ENCODE data around the gene TMEM186. TPM values are rescaled to one million over a fixed set of nuclear protein-coding genes. Genes with fewer than 3 reads are reported as not detected.
"Not testable (repeated sequence)": the region's sequence is repeated elsewhere in the genome, so short reads cannot be mapped to it uniquely, and the experiment has no call there.

Gene TMEM186
- total RNA-seq, 2 experiments from 2014 or later = 14.0 to 16.1 TPM

DNA sequence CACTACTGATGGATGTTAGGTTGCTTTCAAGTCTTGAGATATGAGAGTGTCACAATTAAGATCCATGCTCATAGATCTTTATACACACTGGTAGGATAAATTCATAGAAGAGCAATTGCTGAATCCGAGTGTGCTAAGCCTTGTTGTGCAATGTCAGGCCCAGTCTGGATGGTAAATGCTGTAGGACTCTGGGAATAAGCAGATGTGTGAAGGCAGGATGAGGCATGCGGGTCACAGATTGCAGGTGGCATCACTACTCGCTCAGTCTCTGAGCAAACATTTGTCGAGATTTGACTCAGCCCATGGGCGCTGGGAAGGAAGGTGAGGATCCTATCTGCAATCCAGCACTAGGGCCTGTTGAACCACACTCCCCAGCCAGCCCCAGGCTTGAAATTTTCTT lies 40.7 kb downstream of the TMEM186 start:
- Mint-ChIP-seq H3K4me3 (no peak overlapping the region), H3K27me3 (no peaks in the 10 kb centered on the region), H3K4me1 (no peaks in the 10 kb centered on the region), H3K36me3 (no peaks in the 10 kb centered on the region), H3K27ac (no peak overlapping the region), H3K9me3 (ENCODE audit: low read depth) (no peaks in the 10 kb centered on the region)
- CTCF ChIA-PET = no interaction called here
- ATAC-seq (no peak), DNase-seq (no peak)

DNA sequence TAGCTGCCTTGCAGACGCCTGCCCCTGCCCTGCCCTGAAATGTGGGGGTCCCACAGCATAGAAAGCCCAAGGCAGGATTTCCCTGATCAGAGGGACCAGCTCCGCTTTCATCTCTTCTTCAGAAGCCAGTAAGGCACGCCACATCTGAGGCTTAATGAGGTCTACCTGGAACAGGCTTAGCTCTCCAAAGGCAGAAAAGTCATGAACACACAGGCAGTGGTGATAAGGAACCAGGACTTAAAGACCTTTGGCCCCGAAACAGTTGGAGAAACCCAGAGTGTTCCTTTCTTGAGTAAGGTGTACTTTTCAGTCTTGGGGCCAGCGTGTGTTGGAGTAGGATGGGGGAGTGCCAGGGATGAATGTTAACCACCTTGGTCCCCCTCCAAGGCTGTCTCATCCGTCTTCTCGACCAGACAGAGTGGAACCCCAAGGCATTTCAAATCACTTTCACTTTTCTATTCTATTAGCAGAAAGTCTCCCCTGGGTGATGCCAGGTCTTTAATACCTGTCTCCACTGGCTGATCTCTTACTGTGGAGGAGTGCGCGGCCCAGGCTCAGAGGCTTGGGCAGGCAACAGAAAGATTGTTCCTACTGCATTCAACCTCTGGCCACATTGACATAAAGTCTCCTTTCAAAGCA lies 43.9 kb downstream of the TMEM186 start:
- no peak for DNase-seq
- no peak overlapping the region for H3K27ac Mint-ChIP-seq
- ATAC-seq = no peak
- no peak overlapping the region for H3K4me3 Mint-ChIP-seq
- CTCF ChIA-PET = no interaction called here
- no peaks in the 10 kb centered on the region for H3K36me3 Mint-ChIP-seq
- no peaks in the 10 kb centered on the region for H3K4me1 Mint-ChIP-seq
- H3K27me3 Mint-ChIP-seq = no peaks in the 10 kb centered on the region
- H3K9me3 Mint-ChIP-seq (ENCODE audit: low read depth) = no peaks in the 10 kb centered on the region

DNA sequence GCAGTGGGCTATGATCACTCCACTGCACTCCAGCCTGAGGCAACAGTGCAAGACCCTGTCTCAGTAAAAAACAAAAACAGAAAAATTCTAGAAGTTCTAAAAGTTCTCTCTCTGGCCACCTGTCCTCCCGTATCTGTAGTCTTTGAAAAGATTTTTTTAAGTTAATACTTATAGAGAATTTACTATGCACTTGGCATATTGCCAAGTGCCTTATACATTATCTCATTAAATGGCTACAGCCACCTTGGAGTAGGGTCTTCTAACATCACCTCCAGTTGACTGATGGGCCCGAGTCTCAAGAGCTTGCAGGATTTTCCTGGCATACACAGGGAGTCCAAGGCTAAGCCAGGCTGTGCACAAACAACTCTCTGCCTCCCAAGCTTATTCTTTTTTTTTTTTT lies 44.7 kb downstream of the TMEM186 start:
- Mint-ChIP-seq H3K27ac (no peak overlapping the region), H3K4me1 (no peaks in the 10 kb centered on the region), H3K4me3 (no peak overlapping the region), H3K9me3 (ENCODE audit: low read depth) (no peaks in the 10 kb centered on the region), H3K36me3 (no peaks in the 10 kb centered on the region), H3K27me3 (no peaks in the 10 kb centered on the region)
- no peak for ATAC-seq
- CTCF ChIA-PET = no interaction called here
- no peak for DNase-seq

GRCh38 chr16:8751481-8752311 lies 45.7 kb downstream of the TMEM186 start:
- Mint-ChIP-seq H3K27me3 (no peaks in the 10 kb centered on the region), H3K4me1 (no peaks in the 10 kb centered on the region), H3K27ac (no peak overlapping the region), H3K36me3 (no peaks in the 10 kb centered on the region), H3K4me3 (no peak overlapping the region), H3K9me3 (ENCODE audit: low read depth) (no peaks in the 10 kb centered on the region)
- ATAC-seq = no peak
- CTCF ChIA-PET = interaction anchor here (0.7 kb wide), 1 partner anchor 9 kb away, joined by 4 read pairs; no protein-coding TSS in a partner anchor
- no peak for DNase-seq

- DNase-seq; H3K4me3 Mint-ChIP-seq; CTCF ChIA-PET; H3K36me3 Mint-ChIP-seq; ATAC-seq; H3K9me3 Mint-ChIP-seq (ENCODE audit: low read depth); H3K27ac Mint-ChIP-seq; H3K4me1 Mint-ChIP-seq; H3K27me3 Mint-ChIP-seq: not testable (repeated sequence)
Measured at GRCh38 chr16:8748944-8749343, 48.5 kb downstream of the TMEM186 start.

Other genes with a start within 250 kb of the TMEM186 start
- not detected for gene TMEM114, start 207.1 kb downstream of the TMEM186 start, total RNA-seq
- gene METTL22, start 175.9 kb downstream of the TMEM186 start, total RNA-seq = 10 to 100 TPM; 29.5 to 40.0 TPM
- 1 to 10 TPM; 4.0 to 7.8 TPM for gene ABAT, start 123.0 kb downstream of the TMEM186 start, total RNA-seq
- 10 to 100 TPM; 36.4 to 47.1 TPM for gene PMM2, start 200 bp upstream of the TMEM186 start, total RNA-seq
- gene CARHSP1, start 71.4 kb upstream of the TMEM186 start, total RNA-seq = 100 to 1,000 TPM; 142 to 176 TPM
- gene LITAFD, start 84.7 kb upstream of the TMEM186 start, total RNA-seq = not detected
- gene USP7, start 166.3 kb upstream of the TMEM186 start, total RNA-seq = 100 to 1,000 TPM; 159 to 179 TPM